ENCODE data around the gene INA.
A peak's percentile ranks its signal among the peaks of the same experiment; 100 is the strongest.

Gene INA

GRCh38 chr10:103273041-103273441 lies 3.9 kb upstream of the INA start:
- DNase-seq (ENCODE audit: low read depth in 2 of 3, low spot score in 2 of 3) = no peak

- DNase-seq (ENCODE audit: low read depth in 2 of 3, low spot score in 2 of 3) = no peak
Measured at GRCh38 chr10:103276251-103276895, 565 bp upstream of the INA start.

GRCh38 chr10:103277713-103278536 lies 987 bp downstream of the INA start:
- DNase-seq (ENCODE audit: low read depth in 2 of 3, low spot score in 2 of 3) = no peak

- DNase-seq (ENCODE audit: low read depth in 2 of 3, low spot score in 2 of 3) = no peak
Measured at GRCh38 chr10:103278537-103278823, 1.5 kb downstream of the INA start.

GRCh38 chr10:103278862-103279298 lies 1.9 kb downstream of the INA start:
- DNase-seq (ENCODE audit: low read depth in 2 of 3, low spot score in 2 of 3) = peak in 1 of 3 experiments; percentile 26

GRCh38 chr10:103280031-103280430 lies 3.1 kb downstream of the INA start:
- no peak for DNase-seq (ENCODE audit: low read depth in 2 of 3, low spot score in 2 of 3)

GRCh38 chr10:103280506-103280905 lies 3.6 kb downstream of the INA start:
- DNase-seq (ENCODE audit: low read depth in 2 of 3, low spot score in 2 of 3) = no peak

GRCh38 chr10:103281753-103282152 lies 4.8 kb downstream of the INA start:
- DNase-seq (ENCODE audit: low read depth in 2 of 3, low spot score in 2 of 3) = no peak

- DNase-seq (ENCODE audit: low read depth in 2 of 3, low spot score in 2 of 3) = no peak
Measured at GRCh38 chr10:103282961-103283360, 6.0 kb downstream of the INA start.

- no peak for DNase-seq (ENCODE audit: low read depth in 2 of 3, low spot score in 2 of 3)
Measured at GRCh38 chr10:103284170-103284569, 7.2 kb downstream of the INA start.

GRCh38 chr10:103287992-103288391 lies 11.1 kb downstream of the INA start:
- no peak for DNase-seq (ENCODE audit: low read depth in 2 of 3, low spot score in 2 of 3)

- DNase-seq (ENCODE audit: low read depth in 2 of 3, low spot score in 2 of 3) = no peak
Measured at GRCh38 chr10:103291588-103291987, 14.7 kb downstream of the INA start.

- DNase-seq (ENCODE audit: low read depth in 2 of 3, low spot score in 2 of 3) = no peak
Measured at GRCh38 chr10:103295374-103296015, 18.6 kb downstream of the INA start.

GRCh38 chr10:103307594-103307993 lies 30.7 kb downstream of the INA start:
- DNase-seq (ENCODE audit: low read depth in 2 of 3, low spot score in 2 of 3) = no peak

GRCh38 chr10:103310197-103310596 lies 33.3 kb downstream of the INA start:
- DNase-seq (ENCODE audit: low read depth in 2 of 3, low spot score in 2 of 3) = no peak

GRCh38 chr10:103316087-103316486 lies 39.1 kb downstream of the INA start:
- DNase-seq (ENCODE audit: low read depth in 2 of 3, low spot score in 2 of 3) = no peak

- no peak for DNase-seq (ENCODE audit: low read depth in 2 of 3, low spot score in 2 of 3)
Measured at GRCh38 chr10:103327906-103328305, 51.0 kb downstream of the INA start.

GRCh38 chr10:103333934-103334520 lies 57.1 kb downstream of the INA start:
- no peak for DNase-seq (ENCODE audit: low read depth in 2 of 3, low spot score in 2 of 3)

- DNase-seq (ENCODE audit: low read depth in 2 of 3, low spot score in 2 of 3) = no peak
Measured at GRCh38 chr10:103334567-103334966, 57.6 kb downstream of the INA start.

- DNase-seq (ENCODE audit: low read depth in 2 of 3, low spot score in 2 of 3) = no peak
Measured at GRCh38 chr10:103336370-103336769, 59.4 kb downstream of the INA start.
